Activated CD4-positive, CD25-positive, alpha-beta regulatory T cell treated with anti-CD3 and anti-CD28 coated beads, Interleukin-2, amount 50 U/mL, for 24 hours (primary cell): ENCODE data around the gene UBASH3A.

Experiments
- ATAC-seq, 2 donors: fragments of 150-1000 bp; cut with Tn5 transposase; one replicate each; pipeline ENCODE4 v1.10.0; 2021; ENCODE audit warnings: mild to moderate bottlenecking in 1 of 2, moderate library complexity in 1 of 2

UBASH3A gene

DNA sequence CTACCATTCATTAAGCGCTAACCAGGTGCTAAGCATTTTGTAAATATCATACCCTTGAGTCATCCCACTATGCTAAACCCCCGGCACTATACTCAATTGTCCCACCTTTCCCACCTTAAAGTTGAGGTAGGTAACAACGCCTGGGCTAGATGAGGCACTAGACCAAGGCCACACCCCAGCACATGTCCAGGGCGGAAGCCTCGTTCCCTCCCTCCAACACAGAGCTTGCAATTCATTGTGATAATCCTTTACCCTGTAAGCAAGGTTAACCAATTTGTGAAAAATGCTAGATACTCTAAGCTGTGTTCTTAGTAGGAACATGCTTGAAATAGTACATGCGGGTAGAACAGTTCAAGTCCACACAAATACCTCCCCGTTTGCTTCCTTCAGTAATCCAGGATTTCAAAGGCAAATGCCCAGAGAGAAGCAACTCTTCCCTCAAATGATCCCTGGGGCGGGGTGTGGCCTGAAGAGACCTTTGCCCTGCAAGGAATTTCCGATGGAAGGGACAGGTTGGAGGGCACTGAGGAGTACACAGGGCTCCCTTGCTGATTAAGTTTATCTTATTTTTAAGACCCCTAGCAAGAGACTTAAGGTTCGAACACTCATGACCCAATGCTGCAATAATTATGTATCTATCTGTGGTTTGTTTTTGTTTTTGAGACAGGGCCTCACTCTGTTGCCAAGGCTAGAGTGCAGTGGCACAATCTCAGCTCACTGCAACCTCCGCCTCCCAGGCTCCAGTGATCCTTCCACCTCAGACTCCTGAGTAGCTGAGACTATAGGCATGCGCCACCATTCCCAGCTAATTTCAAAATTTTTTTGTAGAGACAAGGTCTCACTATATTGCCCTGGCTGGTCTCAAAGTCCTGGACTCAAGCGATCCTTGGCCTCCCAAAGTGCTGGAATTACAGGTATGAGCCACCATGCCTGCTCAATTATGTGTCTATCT, 89.7 kb downstream of the UBASH3A start:
- no peak for ATAC-seq

DNA sequence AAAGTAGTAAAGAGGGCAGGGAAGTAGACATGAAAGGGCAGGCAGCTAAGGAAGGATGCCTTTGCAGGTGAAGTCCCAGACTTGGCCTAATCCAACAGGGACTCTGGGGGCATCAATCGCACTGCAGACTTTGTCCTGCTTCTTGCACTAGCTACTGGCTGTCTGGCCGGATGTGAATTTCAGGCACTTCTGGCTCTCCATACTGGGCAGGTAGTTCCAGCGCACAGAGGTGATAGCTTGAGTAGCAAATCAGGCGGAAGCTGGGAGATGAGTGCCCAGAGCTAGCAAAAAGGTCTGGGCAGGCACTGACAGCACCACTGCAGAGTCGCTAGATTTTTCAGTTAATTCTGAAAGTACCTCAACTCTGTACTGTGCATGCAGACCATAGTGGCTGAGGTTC, 91.3 kb downstream of the UBASH3A start:
- ATAC-seq, result no peak

DNA sequence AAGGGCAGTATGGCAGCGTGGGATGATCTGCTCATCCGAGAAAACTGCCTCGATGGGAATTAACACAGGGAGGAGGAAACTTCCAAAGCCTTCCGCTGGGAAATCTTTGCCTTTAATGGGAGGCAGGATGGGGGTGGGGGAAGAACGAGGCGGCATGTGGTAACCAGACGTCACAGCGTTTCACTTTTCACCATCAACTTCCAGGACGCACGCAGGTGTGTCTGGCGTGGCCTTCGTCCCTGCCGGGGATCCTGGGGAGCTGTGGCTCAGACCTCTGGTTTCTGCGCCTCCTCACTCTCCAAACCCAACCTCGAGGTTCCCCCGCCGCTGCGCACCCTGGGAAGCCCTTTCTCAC, 92.0 kb downstream of the UBASH3A start:
- no peak for ATAC-seq

DNA sequence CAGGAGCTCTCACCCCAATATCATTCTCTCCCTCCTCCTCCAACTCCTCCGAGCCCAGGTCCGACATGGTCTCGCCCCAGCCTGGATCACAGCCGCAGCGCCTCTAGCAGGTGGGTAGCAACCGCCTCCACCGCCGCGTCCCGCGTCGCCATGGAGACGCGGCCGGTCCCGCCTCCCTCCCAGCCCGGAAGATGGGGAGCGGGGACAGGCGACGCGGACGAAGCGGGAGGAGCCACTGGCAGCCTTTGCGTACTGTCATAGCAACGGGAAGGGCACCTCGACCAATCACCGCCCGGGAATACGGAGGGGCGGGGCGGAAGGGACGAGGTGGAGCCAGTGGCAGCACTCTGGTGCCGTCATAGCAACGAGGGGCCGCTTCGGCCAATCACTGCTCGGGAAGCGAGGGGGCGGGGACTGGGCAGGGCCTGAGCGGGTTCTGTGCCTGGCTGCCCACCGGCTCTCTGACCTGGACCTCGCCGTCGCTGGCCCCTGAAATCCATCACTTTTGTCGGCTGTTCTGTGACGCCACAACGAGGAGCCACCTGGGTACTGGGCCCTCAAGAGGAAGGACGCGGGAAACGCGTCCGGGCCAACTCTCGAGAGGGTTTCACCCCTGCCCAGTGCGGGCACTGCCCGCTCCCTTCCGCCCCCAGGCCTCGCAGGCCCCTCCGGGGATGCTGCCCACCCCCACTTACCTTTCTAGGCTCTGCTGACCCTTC, 92.6 kb downstream of the UBASH3A start, which contains the start of gene RSPH1:
TSS of gene RSPH1 (minus strand) at position 105 of the 719 bp plus-strand sequence. CDS start at position 67, 38 bp downstream.
- peak; percentile 99 to 100 for ATAC-seq

DNA sequence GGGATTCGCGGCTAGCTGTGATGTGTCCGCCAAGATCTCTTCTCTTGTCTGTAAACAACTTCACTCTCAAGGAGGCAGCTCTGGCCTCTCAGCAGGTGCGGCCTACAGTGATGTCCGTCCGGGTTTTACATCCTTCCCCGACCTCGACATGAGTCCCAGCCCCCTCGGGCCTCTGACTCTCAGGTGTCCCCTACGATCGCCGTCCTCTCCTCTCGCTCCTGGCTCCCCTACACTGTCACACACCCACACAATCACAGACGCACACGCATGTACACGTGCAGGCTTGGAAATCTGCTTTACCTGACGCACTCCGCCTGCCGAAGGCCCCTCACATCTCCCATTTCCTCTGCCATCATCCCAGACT, 93.1 kb downstream of the UBASH3A start:
- no peak for ATAC-seq
